ENCODE results near the gene FIBP.

- TF ChIP-seq CTCF (IDR thresholded peaks at IDR 0.05; ENCODE audit: borderline replicate concordance, extremely low read depth, low read length, poor library complexity, severe bottlenecking): no peak
- no peak for TF ChIP-seq EZH2 (IDR thresholded peaks at IDR 0.05; ENCODE audit: borderline replicate concordance, low read depth, low read length, severe bottlenecking)
Observed at GRCh38 chr11:65873318-65874156, 14.7 kb downstream of the FIBP start.
